Brain pericyte (primary cell): ENCODE results near the gene ZNF471.

Experiments
- DNase-seq: peaks from one replicate; pipeline ENCODE4 v3.0.0-alpha.2; 2012; ENCODE audit warnings: low read depth, low spot score

Gene ZNF471

DNA sequence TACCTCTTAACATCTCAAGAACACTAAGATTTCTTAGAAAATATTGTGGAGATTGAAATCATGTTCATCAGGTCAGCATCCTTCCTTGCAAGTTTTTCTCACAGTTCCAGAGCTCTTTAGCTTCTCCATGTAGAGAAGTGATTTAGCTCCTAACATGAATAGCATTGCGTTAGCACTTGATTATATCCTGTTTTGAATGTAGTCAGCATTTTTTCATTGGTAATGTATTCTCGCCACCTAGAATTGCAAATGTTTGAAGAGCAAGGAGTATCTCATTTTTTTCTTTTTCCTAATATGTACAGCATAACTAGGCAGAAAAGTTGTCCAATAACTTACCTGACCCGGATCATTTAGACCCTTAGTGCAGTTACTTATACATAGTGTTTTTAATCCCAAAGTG lies 66.3 kb downstream of the ZNF471 start:
- no peak for DNase-seq

GRCh38 chr19:56577719-56578602 lies 70.3 kb downstream of the ZNF471 start:
- DNase-seq, result no peak
